Measurements from ENCODE around the gene EP400.

The EP400 gene

DNA sequence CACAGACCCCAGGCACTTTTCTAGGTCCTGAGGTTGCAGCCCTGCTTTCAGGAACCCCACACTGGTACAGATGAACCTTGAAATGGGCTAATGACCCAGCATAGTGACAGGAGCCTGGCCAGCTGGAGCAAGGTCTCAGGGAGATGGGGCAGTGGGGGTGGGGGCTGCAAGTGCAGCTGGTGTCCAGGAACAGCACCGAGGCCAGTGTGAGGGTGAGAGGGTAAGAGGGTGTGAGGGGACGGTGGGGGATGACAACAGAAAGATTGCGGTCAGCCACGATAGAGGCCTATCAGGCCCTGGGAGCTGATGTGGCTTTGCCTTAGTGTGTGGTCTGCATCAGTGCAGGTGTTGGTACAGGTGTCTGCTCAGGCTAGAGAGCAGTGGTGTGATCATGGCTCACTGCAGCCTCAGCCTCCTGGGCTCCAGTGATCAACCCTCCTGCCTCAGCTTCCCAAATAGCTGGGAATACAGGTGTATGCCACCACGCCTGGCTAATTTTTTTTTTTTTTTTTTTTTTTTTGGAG, 59.7 kb downstream of the EP400 start:
- TF ChIP-seq, protein P1, sequence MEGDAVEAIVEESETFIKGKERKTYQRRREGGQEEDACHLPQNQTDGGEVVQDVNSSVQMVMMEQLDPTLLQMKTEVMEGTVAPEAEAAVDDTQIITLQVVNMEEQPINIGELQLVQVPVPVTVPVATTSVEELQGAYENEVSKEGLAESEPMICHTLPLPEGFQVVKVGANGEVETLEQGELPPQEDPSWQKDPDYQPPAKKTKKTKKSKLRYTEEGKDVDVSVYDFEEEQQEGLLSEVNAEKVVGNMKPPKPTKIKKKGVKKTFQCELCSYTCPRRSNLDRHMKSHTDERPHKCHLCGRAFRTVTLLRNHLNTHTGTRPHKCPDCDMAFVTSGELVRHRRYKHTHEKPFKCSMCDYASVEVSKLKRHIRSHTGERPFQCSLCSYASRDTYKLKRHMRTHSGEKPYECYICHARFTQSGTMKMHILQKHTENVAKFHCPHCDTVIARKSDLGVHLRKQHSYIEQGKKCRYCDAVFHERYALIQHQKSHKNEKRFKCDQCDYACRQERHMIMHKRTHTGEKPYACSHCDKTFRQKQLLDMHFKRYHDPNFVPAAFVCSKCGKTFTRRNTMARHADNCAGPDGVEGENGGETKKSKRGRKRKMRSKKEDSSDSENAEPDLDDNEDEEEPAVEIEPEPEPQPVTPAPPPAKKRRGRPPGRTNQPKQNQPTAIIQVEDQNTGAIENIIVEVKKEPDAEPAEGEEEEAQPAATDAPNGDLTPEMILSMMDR (IDR thresholded peaks at IDR 0.05; ENCODE audit: insufficient read depth, low read length, missing control alignments), result no peak
- no peak overlapping the region for H3K4me3 ChIP-seq (ENCODE audit: low read depth, low read length)
- POLR2A ChIA-PET, result no interaction called here
- CTCF ChIA-PET, result interaction anchor here (0.6 kb wide), 1 partner anchor 38 kb away, joined by 3 read pairs; no protein-coding TSS in a partner anchor
- DNase-seq (ENCODE audit: low read depth, low spot score), result no peak

DNA sequence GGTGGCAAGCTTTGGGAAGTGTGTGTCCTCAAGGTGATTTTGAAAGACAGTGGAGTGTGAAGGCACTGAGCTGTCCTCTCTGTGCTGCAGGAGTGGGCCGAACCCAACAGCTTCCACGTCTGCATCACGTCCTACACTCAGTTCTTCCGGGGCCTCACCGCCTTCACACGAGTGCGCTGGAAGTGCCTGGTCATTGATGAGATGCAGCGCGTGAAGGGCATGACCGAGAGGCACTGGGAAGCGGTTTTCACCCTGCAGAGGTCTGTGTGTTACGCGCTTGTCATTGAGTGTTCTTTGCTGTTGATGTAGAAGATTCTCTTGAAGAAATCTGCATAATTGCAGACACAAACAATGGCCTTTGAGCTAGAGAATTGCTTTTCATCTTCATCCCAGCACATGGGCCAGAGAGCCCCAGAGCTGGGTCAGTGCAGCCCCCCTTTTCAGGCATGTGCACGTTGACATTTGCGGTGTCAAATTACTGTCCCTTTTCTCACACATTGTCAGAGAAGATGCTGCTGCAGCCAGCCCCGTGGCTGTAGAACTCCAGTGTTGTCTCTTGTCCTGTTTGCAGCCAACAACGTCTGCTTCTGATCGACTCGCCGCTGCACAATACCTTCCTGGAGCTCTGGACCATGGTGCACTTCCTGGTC, 63.3 kb downstream of the EP400 start:
- POLR2A ChIA-PET, result no interaction called here

DNA sequence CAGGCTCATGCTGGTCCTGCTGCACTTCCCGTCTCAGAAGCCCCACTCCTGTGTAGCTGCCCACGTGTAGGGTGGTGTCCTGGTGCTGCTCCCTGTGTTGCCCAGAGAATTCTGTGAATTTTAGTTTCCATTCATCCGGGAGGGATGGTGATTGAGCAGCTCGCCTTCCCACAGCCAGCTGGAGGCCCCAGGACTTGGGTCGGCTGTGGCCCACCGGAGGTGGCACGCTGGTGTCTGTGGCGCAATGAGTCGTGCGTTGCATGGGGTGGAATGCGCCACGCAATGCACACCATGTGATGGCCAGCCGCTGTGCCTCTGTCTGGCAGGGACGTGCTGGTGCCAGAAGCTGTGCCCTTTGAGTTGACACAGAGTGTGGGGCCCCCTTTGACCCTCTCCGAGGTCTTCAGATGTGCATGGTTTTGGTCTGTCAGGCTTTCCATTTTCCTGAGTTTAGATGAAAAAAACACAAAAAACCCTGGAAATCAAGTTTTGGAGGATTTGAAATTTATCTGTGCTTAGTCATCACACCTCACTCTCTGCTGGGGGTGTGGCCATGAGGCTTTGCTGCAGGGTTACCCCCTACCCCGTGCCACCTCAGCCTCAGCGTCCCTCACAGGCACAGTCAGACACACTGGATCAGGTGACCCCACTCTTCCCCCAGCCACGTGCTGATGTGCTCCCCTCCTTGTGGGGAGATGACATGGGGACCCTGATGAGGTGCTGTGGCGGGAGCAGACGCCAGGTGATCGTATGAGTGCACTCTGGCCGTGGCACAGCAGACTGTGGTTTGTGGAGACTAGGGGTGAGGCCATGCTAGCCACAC, 64.6 kb downstream of the EP400 start:
- ChIA-PET POLR2A (no interaction called here), CTCF (interaction anchor here (1.0 kb wide), 1 partner anchor 10 kb away, joined by 4 read pairs; no protein-coding TSS in a partner anchor)
- DNase-seq (ENCODE audit: low read depth, low spot score), result no peak
- TF ChIP-seq, protein P1 (IDR thresholded peaks at IDR 0.05; ENCODE audit: insufficient read depth, low read length, missing control alignments), result no peak
- H3K4me3 ChIP-seq (ENCODE audit: low read depth, low read length), result no peak overlapping the region

More for the DNA sequence above, 63.3 kb downstream of the EP400 start:
- no peak for DNase-seq (ENCODE audit: low read depth, low spot score)
- TF ChIP-seq, protein P1 (IDR thresholded peaks at IDR 0.05; ENCODE audit: insufficient read depth, low read length, missing control alignments), result no peak
- CTCF ChIA-PET, result interaction anchor here (1.0 to 2.8 kb wide), 4 partner anchors 9 to 175 kb away, joined by 3 to 11 read pairs (median 4); no protein-coding TSS in a partner anchor
- no peak overlapping the region for H3K4me3 ChIP-seq (ENCODE audit: low read depth, low read length)

DNA sequence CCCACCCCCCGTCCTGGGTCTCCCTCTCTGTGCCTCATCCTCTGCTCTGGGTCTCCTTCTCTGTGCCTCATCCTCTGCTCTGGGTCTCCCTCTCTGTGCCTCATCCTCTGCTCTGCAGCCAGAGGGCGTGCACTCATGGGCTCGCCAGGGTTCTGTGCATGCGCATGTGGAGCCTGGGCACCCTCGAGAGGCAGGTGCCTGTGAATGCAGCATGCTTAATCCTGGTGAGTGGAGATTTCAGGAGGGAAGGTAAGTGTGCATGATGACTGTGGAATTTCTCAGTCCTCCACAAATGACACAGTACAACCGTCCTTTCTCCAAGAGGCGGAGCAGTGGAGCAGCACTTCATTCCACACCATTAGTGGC, 65.2 kb downstream of the EP400 start:
- ChIA-PET POLR2A (no interaction called here), CTCF (no interaction called here)
- TF ChIP-seq, protein P1 (IDR thresholded peaks at IDR 0.05; ENCODE audit: insufficient read depth, low read length, missing control alignments), result no peak
- no peak overlapping the region for H3K4me3 ChIP-seq (ENCODE audit: low read depth, low read length)
- DNase-seq (ENCODE audit: low read depth, low spot score), result no peak

DNA sequence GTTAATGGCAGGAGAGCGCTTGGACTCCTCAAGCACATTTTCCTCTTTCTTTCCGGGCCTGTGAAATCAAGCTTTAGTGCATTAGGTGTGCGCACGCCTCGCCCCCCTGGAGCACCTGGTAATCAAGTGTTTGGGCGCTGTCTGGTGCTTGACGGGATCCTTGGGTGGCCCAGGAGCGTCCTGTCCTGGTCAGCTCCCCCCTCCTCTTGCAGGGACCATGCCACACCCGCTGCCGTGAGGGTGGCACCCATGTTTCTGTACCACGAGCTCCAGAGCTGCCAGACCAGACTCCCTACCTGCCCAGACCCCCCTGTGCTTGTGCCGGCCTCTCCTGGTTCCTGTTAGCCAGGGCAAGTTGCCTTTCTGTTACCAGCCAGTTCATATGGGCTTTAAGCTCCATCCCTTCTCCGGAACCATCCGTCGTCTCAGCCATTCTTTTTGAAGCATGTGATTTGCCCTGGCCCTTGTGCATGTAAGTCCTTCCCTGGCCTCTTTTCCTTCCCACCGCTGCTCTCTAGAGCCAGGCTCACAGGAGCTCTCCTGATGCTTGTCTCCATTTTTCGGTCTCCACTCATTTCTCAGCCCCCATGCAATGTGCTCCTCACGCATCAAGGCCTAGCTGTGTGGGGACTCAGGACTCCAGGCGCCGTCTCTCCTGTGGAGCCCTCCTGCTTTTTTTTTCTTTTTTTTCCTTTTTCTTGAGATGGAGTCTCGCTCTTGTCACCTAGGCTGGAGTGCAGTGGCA, 66.1 kb downstream of the EP400 start:
- H3K4me3 ChIP-seq (ENCODE audit: low read depth, low read length), result no peak overlapping the region
- no peak for DNase-seq (ENCODE audit: low read depth, low spot score)
- TF ChIP-seq, protein P1 (IDR thresholded peaks at IDR 0.05; ENCODE audit: insufficient read depth, low read length, missing control alignments), result no peak
- ChIA-PET POLR2A (no interaction called here), CTCF (interaction anchor here (1.1 kb wide), 1 partner anchor 12 kb away, joined by 3 read pairs; no protein-coding TSS in a partner anchor)
